Type B pancreatic cell (in vitro differentiated cells): ENCODE results near the gene CHCT1. TPM values are rescaled to one million over a fixed set of nuclear protein-coding genes. Genes with fewer than 3 reads are reported as not detected.
"Not testable (repeated sequence)": the region's sequence is repeated elsewhere in the genome, so short reads cannot be mapped to it uniquely, and the experiment has no call there.

ENCODE experiments used
- DNase-seq: peaks from one replicate; pipeline ENCODE4 v3.0.0; 2021; ENCODE audit warnings: mixed read lengths; ENCODE audit not compliant: unreplicated experiment; ENCODE audit errors: extremely low spot score
- H3K27ac Mint-ChIP-seq: 2 replicates; pipeline ENCODE4 v1.8.0; 2021; ENCODE audit warnings: mild to moderate bottlenecking, mixed read lengths
- H3K27me3 Mint-ChIP-seq: 2 replicates; pipeline ENCODE4 v1.8.0; 2021; ENCODE audit warnings: mixed read lengths
- H3K36me3 Mint-ChIP-seq: 2 replicates; pipeline ENCODE4 v1.8.0; 2021; ENCODE audit warnings: mixed read lengths
- H3K4me1 Mint-ChIP-seq: one replicate; pipeline ENCODE4 v1.8.0; 2021; ENCODE audit warnings: mixed read lengths; ENCODE audit not compliant: unreplicated experiment
- H3K4me3 Mint-ChIP-seq: 2 replicates; pipeline ENCODE4 v1.8.0; 2021; ENCODE audit warnings: mild to moderate bottlenecking, mixed read lengths
- H3K9me3 Mint-ChIP-seq: 2 replicates; pipeline ENCODE4 v1.8.0; 2021; ENCODE audit warnings: mixed read lengths
- total RNA-seq: library from RNA; stranded (reverse); gene quantifications from 2 replicates; pipeline ENCODE4 v1.2.1, GENCODE V29; 2021; ENCODE audit warnings: low replicate concordance
- TF ChIP-seq, protein P1 (sequence below): fragments of 200-600 bp; sonication (generic); conservative IDR thresholded peaks from 2 replicates; pipeline ENCODE4 v1.5.0; 2021; ENCODE audit warnings: antibody characterized with exemption, mild to moderate bottlenecking

Gene CHCT1
- total RNA-seq, 1 donor from 2014 or later: not detected

DNA sequence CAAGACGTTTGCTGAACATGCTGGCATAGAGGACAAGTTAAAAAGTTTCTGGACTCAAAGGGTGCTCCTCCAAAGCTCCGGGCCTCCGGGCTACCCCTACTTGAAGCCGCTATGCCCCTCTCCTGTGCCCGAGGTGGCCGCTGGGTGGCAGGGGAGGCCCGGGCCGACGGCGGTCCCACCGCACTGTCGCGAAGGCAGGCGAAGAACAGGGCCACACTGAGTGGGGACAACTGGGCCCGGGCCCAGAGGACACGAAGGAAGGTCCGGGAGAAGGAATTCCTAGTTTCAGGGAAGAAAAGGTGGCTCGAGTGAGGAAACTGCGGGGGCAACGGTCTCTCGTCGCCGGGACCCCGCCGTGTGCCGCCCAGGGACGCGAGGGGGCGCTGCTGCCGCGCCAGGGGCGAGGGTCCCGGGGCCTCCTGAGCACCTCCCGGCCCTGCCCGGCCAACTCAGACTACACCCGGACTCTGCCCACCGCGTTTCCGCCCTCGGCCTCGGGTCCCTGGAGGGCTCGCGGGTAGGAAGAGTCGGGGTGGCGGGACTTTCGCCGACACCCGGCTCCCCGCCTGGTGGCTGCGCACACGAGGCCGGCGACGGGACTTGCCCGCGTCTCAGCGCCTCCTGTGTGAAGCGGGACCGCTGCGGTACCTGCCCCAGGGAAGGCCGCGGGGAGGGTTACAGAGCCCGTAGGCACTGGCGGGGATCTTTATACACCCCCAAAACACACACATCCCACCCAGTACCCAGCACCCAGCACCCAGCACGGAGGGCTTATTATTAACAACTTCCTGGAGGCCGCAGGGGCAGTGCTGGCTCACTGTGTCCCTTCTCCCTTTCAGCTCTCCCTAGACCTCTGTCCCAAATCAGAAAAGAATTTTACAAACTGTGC is 772 bp upstream of the CHCT1 start:
- Mint-ChIP-seq H3K27me3 (peaks cover 9% of the 10 kb centered on the region), H3K36me3 (no peaks in the 10 kb centered on the region), H3K4me3 (peak overlapping the region; percentile 82), H3K9me3 (no peaks in the 10 kb centered on the region), H3K4me1 (peaks cover 5% of the 10 kb centered on the region), H3K27ac (peak overlapping the region; percentile 69)
- TF ChIP-seq, protein P1, sequence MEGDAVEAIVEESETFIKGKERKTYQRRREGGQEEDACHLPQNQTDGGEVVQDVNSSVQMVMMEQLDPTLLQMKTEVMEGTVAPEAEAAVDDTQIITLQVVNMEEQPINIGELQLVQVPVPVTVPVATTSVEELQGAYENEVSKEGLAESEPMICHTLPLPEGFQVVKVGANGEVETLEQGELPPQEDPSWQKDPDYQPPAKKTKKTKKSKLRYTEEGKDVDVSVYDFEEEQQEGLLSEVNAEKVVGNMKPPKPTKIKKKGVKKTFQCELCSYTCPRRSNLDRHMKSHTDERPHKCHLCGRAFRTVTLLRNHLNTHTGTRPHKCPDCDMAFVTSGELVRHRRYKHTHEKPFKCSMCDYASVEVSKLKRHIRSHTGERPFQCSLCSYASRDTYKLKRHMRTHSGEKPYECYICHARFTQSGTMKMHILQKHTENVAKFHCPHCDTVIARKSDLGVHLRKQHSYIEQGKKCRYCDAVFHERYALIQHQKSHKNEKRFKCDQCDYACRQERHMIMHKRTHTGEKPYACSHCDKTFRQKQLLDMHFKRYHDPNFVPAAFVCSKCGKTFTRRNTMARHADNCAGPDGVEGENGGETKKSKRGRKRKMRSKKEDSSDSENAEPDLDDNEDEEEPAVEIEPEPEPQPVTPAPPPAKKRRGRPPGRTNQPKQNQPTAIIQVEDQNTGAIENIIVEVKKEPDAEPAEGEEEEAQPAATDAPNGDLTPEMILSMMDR: peak; percentile 99
- DNase-seq: no peak

DNA sequence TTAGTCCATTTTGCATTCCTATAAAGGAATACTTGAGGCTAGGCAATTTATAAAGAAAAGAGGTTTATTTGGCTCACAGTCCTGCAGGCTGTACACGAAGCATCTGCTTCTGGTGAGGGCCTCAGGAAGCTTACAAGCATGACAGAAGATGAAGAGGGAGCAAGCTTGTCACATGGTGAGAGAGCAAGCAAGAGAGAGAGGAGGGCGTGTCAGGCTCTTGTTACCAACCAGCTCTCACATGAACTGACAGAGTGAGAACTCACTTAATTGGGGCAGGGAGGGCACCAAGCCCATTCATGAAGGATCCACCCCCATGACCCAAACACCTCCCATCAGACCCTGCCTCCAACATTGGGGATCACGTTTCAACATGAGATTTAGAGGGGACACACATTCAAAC is 1.6 kb downstream of the CHCT1 start:
- Mint-ChIP-seq H3K9me3 (no peaks in the 10 kb centered on the region), H3K4me1 (peaks cover 5% of the 10 kb centered on the region), H3K27me3 (peaks cover 9% of the 10 kb centered on the region), H3K27ac (no peak overlapping the region), H3K4me3 (no peak overlapping the region), H3K36me3 (no peaks in the 10 kb centered on the region)
- no peak for DNase-seq
- TF ChIP-seq, protein P1: no peak

DNA sequence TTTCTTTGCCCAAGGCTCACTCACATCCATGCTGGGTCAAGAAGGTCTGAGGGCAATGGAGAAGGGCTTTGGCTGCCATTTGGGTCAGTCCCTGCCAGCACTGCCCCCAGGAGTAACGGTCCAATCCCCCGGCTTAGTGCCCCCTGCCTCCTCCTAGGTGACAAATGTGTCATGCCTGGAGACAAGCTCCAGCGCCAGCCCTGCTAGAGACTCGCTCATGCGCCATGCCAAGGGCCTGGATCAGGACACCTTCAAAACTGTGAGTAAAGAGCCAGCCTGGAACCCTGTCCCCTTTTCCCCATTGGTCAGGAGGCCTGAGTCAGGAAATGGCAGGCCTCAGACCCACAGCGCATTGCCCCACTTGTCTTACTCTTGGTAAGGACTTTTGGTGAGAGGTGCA is 3.3 kb downstream of the CHCT1 start:
- TF ChIP-seq, protein P1: no peak
- H3K4me3 Mint-ChIP-seq: no peak overlapping the region
- H3K9me3 Mint-ChIP-seq: no peaks in the 10 kb centered on the region
- no peaks in the 10 kb centered on the region for H3K36me3 Mint-ChIP-seq
- H3K27ac Mint-ChIP-seq: no peak overlapping the region
- H3K27me3 Mint-ChIP-seq: peaks cover 9% of the 10 kb centered on the region
- H3K4me1 Mint-ChIP-seq: peaks cover 5% of the 10 kb centered on the region
- DNase-seq: no peak

DNA sequence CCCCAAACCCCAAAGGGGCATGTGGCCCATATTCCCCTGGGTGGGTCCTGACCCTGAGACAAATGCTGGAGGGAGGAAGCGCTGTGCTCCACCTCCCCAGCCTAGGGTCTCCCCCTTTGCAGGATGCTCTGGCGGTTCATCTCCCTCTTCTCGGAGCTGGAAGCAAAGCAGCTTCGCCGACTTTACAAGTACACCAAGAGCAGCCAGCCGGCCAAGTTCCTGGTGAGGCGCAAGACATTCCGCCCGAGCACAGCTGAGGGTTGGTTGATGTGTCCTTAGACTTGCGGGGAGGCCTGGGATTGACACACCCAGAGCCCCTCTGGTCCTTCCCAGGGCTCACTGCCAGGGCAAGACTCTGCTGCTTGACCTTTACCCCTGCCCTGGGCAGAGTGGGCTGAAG is 4.3 kb downstream of the CHCT1 start:
- no peak overlapping the region for H3K27ac Mint-ChIP-seq
- no peaks in the 10 kb centered on the region for H3K4me1 Mint-ChIP-seq
- TF ChIP-seq, protein P1: no peak
- DNase-seq: peak; percentile 60
- no peak overlapping the region for H3K4me3 Mint-ChIP-seq
- H3K9me3 Mint-ChIP-seq: no peaks in the 10 kb centered on the region
- H3K36me3 Mint-ChIP-seq: no peaks in the 10 kb centered on the region
- peaks cover 6% of the 10 kb centered on the region for H3K27me3 Mint-ChIP-seq

DNA sequence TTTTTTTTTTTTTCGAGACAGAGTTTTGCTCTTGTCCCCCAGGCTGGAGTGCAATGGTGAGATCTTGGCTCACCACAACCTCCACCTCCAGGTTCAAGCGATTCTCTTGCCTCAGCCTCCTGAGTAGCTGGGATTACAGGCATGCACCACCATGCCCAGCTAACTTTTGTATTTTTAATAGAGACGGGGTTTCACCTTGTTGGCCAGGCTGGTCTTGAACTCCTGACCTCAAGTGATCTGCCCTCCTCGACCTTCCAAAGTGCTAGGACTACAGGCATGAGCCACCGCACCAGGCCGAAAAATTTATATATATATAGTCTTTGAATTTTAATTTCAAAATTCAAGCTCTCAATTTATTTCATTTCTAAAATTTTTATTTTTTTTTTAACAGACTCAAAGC is 6.2 kb downstream of the CHCT1 start:
- H3K4me3 Mint-ChIP-seq, H3K27me3 Mint-ChIP-seq, H3K27ac Mint-ChIP-seq, H3K4me1 Mint-ChIP-seq, H3K9me3 Mint-ChIP-seq, H3K36me3 Mint-ChIP-seq: not testable (repeated sequence)
- peak; percentile 18 for DNase-seq

DNA sequence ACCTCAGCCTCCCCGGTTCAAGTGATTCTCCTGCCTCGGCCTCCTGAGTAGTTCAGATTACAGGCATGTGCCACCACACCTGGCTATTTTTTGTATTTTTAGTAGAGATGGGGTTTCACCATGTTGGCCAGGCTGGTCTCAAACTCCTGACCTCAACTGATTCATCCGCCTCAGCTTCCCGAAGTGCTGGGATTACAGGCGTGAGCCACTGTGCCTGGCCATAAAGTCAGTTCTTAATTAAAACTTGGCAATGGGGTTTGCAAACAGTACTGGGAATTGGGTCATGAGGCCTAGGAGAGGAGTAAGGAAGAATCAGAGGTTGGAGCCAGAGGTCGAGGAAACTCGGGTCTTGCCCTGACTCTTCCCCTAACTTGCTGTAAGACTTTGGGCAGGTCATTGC is 8.3 kb downstream of the CHCT1 start:
- H3K36me3 Mint-ChIP-seq, H3K4me1 Mint-ChIP-seq, H3K4me3 Mint-ChIP-seq, H3K27me3 Mint-ChIP-seq, H3K9me3 Mint-ChIP-seq, H3K27ac Mint-ChIP-seq: not testable (repeated sequence)
- DNase-seq: peak; percentile 25

DNA sequence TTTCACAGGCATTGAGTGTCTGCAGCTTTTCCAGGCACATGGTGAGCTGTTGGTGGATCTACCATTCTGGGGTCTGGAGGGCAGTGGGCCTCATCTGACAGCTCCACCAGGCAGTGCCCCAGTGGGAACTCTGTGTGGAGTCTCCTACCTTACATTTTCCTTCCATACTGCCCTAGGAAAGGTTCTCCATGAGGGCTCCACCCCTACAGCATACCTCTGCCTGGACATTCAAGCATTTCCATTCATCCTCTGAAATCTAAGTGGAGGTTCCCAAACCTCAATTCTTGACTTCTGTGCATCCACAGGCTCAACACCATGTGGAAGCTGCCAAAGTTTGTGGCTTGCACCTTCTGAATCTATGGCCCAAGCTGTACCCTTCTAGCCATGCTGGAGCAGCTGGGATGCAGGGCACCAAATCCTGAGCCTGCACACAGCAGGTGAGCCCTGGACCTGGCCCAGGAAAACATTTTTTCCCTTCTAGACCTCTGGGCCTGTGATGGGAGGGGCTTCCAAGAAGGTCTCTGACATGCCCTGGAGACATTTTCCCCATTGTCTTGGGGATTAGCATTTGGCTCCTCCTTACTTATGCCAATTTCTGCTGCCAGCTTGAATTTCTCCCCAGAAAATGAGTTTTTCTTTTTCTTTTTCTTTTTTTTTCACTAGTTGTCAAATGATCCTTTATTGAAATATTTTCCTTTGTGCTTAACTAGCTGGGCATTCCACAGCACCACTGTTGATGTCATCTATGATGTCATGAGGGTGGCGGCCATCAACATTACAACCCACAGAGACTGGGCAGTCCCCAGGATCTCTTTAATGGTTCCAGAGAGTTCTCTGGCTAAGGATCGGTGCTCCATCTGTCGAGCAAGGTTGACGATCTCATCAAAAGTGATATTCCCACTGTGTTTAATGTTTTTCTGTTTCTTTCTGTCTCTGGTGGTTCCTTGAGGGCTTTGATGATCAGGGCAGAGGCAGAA is 11.0 kb downstream of the CHCT1 start:
- DNase-seq: peak; percentile 48
- not testable (repeated sequence) for H3K27ac Mint-ChIP-seq, H3K36me3 Mint-ChIP-seq, H3K4me1 Mint-ChIP-seq, H3K4me3 Mint-ChIP-seq, H3K9me3 Mint-ChIP-seq, H3K27me3 Mint-ChIP-seq
